HG03469 (cell line): ENCODE measurements around the gene RTL10.

Experiments
- ATAC-seq: cut with Tn5 transposase; IDR thresholded peaks from one replicate; pipeline ENCODE4 v1.9.1; 2021; ENCODE audit warnings: mild to moderate bottlenecking, moderate library complexity, moderate number of reproducible peaks; ENCODE audit not compliant: unreplicated experiment

RTL10 gene

DNA sequence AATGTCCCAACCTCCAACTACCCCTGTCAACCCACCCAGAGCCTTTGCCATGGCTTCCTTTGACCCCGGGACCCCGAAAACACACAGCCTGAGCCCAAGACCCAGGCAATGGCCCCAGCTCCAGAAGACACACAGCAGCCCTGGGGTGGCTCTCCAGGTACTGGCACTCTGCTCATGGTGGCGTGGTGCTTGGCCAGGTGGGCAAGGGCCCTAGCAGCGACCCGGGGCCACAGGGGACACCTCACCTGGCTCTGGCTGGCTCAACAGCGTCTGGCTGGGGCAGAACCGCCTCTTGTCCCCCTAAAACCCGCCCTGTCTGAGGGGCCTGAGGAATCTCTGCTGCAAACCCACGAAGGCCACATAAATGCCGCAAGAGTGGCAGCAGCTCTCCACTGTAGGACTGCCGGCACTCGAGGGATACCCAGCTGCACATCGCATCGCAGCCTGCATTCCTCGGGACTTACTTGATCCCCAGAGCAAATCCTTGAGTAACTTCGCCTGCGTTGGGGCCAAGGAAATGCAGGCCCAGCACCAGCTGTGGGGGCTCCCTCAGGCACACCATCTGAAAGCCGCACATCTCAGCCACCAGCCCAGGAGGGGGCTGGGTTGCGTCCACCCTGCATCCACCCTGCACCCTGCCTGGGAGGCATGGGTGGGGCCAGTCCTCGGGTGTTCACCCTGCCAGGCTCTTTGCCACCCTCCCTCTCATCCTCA lies 23.1 kb upstream of the RTL10 start:
- ATAC-seq: no peak

DNA sequence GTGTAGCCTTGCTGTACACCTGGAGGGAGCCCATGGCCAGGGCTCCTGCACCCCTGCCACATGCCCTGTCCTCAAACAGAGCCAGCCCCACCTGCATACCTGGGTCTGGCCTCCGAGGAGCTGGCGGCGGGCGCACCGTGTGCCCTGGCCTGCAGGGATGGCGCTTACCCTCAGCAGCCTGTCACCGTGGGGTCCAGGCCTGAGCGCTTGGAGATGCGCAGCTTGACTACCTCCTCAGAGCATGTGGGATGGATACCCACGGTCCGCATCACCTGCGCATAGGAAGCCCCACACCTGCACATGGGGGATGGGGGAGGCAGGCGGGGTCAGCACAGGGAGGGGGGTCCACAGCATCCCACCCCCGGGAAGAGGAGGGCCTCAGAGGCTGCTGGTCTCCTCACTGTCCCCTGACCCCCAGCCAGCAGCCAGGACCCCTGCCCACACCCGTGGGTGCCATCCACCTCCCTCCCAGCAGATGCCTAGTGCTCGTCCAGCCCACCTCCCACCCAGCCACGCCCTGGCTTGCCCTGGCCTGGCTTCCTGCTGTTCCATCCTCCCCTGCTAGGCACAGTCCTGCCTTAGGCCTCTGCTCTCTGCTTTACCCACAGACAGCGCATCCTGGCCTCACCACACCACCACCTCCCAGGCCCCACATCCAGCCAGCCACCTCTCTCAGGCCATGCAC lies 22.4 kb upstream of the RTL10 start:
- ATAC-seq: no peak

DNA sequence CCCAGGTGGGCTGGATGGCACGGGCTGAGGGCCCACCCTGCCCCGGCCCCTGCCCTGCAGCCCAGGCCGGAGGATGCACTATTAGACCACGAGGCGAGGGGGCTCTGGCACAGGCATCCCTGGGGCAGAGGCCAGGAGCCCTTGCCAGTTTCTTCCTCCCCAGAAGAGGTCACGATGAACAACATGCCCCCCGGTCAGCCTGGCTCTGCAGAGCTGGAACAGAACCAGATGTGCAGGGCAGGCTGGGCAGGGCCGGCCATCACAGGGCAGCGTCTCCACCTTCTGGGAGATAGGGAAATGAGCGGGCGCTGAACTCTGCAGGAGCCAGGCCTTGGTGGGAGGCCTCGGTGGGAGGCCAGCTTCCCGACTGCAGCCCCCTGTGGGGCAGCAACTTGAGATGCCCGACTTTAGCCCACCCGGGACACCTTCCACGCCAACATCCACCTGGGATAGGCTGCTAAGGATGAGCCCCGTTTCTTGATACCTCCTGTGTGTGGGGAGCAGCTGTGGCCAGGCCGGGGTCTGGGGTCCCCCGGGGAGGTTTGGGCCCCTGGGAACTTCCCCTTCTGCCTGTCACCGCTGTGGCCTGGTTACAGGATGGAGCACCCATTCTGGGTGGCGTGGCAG lies 21.8 kb upstream of the RTL10 start:
- no peak for ATAC-seq

DNA sequence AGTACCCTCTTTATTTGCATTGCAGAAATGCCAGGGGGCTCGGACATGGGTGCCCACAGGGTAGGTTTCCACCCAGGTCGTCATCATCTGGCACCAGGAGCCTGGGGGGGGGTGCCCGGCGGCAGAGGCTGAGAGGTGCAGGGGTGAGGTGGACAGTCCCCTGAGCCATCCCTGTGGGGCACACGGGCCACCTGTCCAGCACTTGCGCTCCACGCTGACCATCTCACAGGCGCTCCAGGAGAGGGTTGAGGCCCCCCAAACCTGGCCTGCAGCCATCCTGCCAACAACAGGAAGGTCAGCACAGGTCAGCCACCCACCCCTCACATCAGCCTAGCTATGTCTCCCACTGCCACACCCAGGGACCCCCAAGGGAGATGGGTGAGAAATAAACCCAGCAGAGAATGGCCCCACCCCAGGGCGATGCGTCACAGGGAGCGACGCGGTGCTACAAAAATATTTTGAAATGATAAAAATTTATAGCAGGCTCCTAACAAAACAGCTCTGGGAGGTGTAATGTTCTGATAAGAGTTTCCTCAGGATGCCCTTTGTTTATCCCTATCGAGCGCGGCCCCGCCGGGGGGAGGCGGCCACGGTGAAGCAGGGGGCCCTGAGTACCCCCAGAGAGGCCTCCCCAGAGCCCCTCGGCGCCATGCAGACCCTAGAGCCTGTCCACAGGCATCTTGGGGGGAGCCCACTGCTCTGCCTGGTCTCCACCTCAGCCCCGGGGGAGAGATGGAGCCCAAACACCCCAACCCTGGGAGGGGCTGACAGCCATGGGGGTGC lies 21.0 kb upstream of the RTL10 start:
- no peak for ATAC-seq

DNA sequence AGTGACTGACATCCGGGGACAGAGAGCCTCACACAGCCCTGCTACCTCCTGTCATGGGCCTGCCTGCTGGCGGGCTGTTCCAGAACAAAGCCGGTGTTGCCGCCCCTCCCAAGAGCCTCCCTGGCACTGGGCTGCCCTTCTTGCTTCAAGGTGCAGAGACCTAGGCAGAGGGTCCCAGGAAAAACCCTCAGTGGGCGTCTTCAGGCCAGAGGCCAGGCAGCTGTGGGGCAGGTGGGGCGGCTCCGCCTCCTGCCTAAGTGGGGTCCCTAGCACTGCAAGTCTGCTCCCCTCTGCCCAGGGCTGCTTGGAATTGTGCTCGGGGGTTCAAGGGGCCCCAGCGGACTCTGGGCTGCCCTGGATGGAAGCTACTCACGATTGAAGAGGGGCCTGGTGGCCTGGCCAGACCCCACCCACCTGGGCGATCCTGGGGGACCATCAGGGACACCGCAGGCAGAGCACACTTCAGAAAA lies 20.4 kb upstream of the RTL10 start:
- ATAC-seq: no peak

DNA sequence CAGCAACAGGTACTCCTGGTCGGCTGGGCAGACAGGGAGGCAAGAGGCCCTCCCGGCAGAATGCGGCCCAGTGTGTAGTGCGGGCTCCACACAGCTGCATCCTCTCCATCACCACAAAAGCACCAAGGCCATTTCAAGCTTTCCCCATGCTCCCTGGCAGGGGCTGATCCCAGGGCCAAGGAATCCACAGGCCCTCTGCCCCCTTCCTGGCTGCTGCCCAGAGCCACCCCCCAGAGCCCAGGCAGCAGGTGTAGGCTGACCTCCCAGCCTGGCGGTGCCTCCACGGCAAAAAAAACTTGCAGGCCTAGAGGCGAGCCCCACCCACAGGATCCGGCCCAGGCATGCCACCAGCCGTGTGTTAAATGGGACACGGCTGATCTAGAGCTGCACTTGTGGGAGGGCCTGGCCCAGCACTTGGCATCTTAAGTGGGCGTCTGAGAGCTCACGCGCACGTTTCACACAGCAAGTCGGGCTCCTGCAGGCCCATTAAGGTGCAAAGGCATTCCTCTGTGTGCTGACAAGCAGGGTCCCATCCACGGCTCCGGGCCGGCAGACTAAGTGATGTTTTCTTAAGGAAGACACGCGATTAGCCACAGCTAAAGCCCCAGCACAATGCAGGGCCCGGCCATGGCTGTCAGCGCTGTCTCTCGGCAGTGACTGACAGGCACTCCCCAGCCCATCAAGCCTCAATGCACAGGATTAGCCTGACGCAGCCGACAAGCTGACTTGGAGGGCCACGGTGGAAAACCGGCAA lies 19.8 kb upstream of the RTL10 start:
- ATAC-seq: no peak

DNA sequence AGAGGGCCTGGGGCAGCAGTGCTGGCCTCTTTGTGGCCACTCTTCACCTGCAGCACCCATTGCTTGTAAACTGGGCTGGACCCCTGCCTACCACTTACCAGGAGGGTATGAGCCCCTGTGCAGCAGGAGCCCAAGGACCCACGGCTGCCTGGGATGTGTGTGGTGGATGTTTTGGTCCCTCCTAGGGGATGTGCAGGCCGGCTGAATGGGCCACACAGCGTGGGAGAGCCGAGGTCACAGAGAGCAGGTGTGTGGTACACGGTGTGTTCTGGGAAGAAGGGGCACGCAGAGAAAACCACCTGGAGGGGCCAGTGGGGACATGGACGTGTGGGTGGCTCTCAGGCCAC lies 19.3 kb upstream of the RTL10 start:
- no peak for ATAC-seq

DNA sequence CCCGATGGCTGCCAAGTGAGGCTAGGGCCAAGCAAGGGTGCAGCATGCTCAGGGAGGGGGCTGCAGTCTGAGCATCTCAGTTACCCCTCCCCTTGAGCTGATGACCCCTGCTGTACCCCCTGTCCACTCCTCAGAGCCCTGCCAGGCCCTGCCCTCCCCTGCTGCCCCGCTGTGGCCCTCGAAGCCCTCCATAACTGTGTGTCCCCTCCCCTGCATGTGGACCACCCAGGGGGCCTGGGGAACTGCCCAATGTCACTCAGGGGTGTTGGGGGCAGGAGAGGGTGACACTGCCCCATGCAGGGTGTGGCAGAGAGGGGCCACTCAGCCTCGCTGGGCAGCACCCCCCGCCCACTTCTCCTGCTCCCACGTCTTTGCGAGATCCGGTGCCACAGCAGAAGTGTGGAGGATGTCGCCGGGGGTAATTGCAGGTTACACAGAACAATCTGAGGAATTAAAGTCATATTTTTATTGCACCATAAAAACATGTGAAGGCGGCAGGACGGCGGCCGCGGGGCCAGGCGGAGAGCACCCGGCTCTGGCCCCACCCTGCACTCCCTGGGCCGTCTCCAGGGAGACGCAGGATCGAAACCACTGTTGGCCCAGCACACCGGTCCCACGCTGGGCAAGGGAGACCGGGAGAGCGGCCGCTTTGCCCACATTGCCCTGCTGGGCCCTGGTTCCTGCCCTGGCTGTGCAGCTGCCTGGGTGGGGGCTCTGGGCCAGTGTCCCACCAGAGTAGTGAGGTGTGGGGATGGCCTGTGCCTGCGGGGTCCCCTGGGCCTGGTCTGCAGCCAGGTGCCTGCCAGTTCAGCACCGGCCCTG lies 18.7 kb upstream of the RTL10 start:
- ATAC-seq: no peak

DNA sequence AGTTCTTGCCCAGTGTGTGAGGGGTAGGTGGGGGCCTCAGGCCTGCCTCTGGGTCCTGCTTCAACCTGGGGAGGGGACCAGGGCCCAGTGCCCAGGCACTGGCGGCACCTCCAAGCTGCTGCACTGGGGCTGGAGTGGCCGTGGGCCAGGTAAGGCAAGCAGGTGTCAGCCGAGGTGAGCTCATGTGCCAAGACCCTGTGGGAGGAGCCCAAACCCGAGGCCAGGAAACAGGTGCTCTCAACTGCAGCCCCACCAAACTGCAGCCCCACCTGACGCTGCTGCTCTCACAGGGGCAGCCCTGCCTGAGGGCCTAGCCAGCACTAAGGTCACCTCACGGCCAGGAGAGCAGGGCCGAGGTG lies 18.1 kb upstream of the RTL10 start:
- no peak for ATAC-seq

DNA sequence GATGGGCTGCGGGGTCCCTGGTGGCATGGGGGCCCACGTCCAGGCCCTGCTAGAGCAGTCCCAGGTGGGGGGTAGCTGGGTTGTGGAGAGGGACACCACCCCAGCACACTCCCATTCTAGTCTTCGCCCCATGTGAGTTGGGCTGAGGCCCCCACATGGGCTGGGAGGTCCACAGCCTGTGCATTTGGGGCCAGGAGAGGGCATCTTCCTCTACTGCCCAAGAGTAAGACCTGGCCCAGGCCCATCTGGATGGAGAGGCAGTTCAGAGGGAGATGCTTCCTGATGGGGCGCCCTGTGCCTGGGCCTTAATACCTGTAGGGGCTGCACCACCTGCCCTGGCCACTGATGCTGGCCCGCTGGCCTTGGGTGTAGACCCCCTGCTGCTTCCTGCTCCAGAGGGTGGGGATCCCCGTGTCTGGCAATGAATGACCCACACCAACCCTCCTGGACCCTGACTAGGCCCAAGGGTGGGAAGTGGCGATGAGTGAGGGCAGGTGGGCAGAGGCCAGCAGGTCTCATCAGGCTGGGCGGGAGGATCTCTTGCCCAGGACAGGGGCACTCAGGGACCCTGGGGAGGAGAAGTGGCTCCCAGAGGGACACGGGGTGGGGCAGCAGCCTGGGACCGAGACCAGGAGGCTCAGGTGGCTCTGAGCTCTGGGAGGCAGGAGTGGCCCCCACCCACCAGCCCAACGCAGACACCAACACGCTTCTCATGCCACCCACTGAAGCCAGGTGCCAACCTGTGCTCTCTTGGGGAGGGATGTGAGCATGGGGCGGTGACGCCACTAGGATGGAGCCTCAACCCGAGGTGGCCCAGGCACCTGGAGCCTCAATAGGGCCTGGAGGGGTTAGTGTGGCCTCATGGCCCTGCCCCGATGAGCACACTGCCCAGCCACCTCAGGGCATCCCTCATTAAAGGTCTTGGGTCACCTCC lies 17.4 kb upstream of the RTL10 start:
- no peak for ATAC-seq

DNA sequence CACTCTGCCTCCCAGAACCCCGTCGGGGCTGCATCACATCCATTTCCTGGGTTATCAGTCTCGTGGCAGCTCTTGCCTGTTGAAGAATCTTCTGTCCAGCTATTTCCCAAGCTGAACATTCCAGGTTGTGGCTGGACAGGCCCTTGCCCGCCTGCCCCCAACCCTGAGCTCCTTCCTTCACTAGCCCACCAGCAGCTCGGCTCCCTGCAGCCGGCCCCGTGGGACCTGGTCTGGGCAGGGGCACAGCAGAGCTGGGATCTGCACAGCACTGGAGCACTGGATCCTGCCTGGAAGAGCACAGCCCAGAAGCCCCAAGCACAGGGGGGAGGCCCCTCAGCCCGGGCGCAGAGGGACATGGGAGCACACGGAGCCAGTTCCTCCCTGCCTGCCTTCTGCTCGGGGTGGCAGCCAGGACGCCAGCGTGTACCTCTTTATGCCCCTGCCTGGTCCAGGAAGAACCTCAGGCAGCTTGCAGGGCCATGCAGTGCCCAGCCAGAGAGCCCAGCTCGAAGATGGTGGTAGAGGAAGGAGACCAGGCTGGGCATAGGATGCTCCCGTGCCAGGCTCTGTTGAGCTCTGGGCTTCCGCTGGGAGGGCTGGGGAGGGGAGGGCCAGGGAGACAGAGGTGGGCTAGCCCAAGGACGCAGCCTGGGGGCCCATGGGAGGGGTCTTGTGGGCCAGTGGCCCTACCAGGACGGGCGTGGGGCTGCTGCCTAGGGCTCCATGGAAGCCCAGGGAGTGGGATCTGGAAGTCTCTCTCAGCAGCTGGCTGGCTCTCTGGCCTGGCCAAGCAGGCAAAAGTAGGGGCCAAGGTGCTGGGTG lies 16.6 kb upstream of the RTL10 start:
- no peak for ATAC-seq

DNA sequence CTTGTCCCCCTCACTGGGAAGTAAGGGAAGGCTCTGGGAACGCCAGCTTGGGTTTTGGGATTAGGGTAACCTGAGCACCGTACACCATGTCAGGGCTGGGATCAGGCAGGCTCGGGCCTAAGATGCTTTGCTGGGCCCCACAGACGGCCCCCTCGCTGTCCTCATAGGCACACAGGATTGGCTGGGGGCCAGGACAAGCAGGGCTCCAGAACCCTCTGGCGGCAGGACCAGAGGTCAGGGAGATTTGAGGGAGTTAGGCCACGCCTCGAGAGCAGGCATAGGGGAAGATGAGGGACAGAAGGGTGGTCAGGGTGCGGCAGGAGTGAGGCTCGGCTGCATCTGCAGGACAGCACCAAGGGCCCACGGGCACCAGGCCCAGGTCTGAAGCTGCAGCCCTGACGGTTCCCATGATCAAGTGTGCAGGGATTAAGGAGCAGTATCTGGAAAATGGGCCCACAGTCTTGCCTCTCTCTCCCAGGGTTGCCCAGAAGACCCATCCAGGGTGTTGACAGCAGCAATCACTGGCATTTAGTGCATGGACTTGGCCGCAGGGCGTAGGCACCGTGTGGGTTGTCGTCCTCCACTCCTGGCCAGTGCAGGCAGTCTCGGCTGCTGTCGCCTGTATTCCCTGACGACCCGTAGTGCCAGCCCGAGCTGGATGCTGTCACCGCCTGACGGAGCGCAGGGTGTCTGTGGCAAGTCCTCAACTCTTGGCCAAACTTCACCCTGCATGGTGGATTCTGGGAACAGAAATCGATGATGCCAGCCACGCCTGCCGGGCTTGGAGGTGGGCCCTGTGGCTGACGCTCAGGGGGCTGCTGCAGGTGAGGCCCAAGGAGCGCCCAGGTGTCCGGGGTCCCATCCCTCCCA lies 15.7 kb upstream of the RTL10 start:
- ATAC-seq: no peak

DNA sequence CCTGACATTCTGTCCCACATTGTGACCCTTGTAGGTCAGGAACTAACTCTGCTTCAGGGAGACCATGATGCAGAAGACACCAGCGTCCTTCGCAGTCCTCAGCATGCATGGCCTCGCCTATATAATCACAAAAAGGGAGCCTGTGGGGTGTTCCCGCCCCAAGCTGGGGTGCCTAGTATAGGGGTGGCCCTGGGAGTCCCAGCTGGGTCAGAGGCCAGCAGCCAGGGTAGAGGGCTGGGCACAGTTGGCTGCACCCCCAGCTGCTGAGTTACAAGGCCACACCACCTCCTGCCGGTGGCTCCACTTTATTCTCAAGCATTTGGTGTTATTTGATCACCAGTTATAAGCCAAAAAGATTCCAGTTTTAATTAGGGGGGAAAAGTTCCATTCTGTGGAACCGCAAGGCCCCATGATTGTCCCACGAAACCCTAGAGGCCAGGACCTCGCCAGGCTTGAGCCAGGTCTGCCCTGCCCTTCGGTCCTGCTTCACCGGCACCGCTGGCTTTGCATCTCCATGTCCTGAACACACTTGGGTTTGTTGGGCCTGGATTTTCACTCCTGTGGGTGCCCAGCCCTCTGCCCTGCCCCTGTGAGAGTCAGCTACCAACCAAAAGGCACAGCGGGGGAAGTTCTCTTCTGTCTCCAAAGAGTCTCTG lies 15.0 kb upstream of the RTL10 start:
- no peak for ATAC-seq

DNA sequence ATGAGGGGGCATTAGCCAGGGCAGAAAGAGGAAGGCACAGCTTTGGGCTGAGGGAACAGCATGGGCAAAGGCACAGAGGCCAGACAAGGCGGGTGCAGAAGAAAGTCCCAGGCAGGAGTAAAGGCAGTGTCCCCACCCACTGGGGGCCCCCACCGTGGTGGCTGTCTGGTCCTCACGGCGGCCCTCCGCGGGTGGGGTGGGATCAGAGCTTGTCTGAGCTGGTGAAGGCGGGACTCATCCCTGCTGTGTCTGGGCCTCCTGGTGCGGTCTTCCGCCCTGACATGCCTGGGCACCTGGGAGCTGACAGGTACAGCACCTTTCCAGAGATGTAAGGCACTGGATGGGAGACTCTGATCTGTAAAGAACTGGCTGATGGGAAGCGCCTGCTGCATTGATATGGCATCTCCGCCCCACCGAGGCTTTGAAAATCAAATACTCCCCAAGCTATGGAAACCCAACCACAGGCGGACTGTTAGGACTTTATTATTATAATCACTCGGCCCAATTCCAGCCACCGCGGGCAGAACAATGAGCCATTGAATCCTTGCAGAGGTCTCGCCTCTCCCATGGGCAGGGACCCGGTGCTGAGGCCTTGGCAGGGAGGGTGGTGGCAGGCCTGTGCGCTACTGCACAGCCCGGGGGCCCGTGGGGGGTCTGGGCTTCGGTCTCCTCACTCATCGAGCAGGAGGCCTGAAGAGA lies 14.2 kb upstream of the RTL10 start:
- no peak for ATAC-seq

DNA sequence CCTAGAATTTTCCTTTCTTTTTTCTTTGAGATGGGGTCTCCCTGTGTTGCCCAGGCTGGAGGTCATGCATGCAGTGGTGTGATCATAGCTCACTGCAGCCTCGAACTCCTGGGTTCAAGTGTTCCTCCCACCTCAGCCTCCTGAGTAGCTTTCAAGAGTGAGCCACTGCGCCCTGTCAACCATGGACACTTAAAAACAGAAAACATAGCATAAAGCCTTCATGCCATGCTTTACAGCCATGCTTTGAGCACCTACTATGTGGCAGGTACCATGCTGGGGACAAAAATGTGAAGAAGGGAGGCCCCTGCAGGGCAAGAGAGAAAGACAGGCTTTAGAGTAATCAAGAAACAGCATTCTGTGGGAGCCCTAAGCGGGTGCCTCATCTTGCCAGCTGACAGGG lies 13.7 kb upstream of the RTL10 start:
- no peak for ATAC-seq

DNA sequence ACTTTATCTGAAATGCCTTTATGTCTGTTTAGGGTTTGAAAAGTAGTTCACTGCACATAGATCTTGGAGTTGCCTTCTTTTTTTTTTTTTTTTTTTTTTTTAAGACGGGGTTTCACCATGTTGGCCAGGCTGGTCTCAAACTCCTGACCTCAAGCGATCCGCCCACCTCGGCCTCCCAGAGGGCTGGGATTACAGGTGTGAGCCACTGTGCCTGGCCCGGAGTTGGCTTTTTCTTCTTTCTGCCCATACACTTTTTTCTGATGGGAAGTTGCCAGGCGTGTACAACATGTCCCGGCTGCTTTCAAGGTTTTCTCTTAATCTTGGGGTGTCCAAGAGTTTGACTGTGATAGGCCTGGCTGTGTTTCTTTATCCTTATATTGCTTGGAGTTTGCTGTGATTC lies 12.9 kb upstream of the RTL10 start:
- ATAC-seq: no peak
